GM08714 (cell line): ENCODE data around the gene FTSJ1.

Experiments used
- H3K4me3 ChIP-seq: fragments of 200-500 bp; sonication (Bioruptor generic); 2 replicates; pipeline ENCODE4 v1.5.1; 2014; ENCODE audit warnings: mild to moderate bottlenecking, low read length, inconsistent platforms
- ZNF274 ChIP-seq: IDR thresholded peaks from 2 replicates; pipeline ENCODE4 v1.6.1; 2012; ENCODE audit warnings: mild to moderate bottlenecking, low read depth, low read length

Gene FTSJ1

GRCh38 chrX:48498374-48498809 lies 22.4 kb downstream of the FTSJ1 start:
- no peak for TF ChIP-seq ZNF274
- no peak overlapping the region for H3K4me3 ChIP-seq

GRCh38 chrX:48504261-48504660 lies 28.3 kb downstream of the FTSJ1 start:
- no peak overlapping the region for H3K4me3 ChIP-seq
- no peak for TF ChIP-seq ZNF274

GRCh38 chrX:48505481-48505880 lies 29.5 kb downstream of the FTSJ1 start:
- no peak for TF ChIP-seq ZNF274
- H3K4me3 ChIP-seq = no peak overlapping the region

GRCh38 chrX:48507246-48507645 lies 31.2 kb downstream of the FTSJ1 start:
- no peak for TF ChIP-seq ZNF274
- H3K4me3 ChIP-seq = no peak overlapping the region

- H3K4me3 ChIP-seq = peak within 1 kb of the TSS; percentile 75
- no peak for TF ChIP-seq ZNF274
Measured at GRCh38 chrX:48508400-48509244, 32.6 kb downstream of the FTSJ1 start, which contains the start of gene PORCN. Gene PORCN, plus strand, starts transcription at chrX:48508992. Its CDS starts 829 bp downstream, at chrX:48509821.

- no peak for TF ChIP-seq ZNF274
- H3K4me3 ChIP-seq = peak overlapping the region; percentile 71; the same call in 1 of the 2 replicates
Measured at GRCh38 chrX:48509245-48509590, 33.2 kb downstream of the FTSJ1 start.

GRCh38 chrX:48509619-48510018 lies 33.6 kb downstream of the FTSJ1 start:
- no peak for TF ChIP-seq ZNF274
- H3K4me3 ChIP-seq = peak overlapping the region; percentile 71; the same call in 1 of the 2 replicates

GRCh38 chrX:48511560-48511959 lies 35.6 kb downstream of the FTSJ1 start:
- H3K4me3 ChIP-seq = no peak overlapping the region
- TF ChIP-seq ZNF274 = no peak

GRCh38 chrX:48512371-48512935 lies 36.5 kb downstream of the FTSJ1 start:
- no peak for TF ChIP-seq ZNF274
- H3K4me3 ChIP-seq = no peak overlapping the region

- no peak overlapping the region for H3K4me3 ChIP-seq
Measured at GRCh38 chrX:48513670-48514069, 37.7 kb downstream of the FTSJ1 start.

GRCh38 chrX:48514126-48514806 lies 38.3 kb downstream of the FTSJ1 start:
- no peak for TF ChIP-seq ZNF274
- H3K4me3 ChIP-seq = no peak overlapping the region

More at GRCh38 chrX:48513670-48514069, 37.7 kb downstream of the FTSJ1 start:
- no peak for TF ChIP-seq ZNF274

GRCh38 chrX:48514868-48515460 lies 39.0 kb downstream of the FTSJ1 start:
- no peak for TF ChIP-seq ZNF274
- no peak overlapping the region for H3K4me3 ChIP-seq

- H3K4me3 ChIP-seq = no peak overlapping the region
- no peak for TF ChIP-seq ZNF274
Measured at GRCh38 chrX:48515842-48516241, 39.8 kb downstream of the FTSJ1 start.

GRCh38 chrX:48516285-48516684 lies 40.3 kb downstream of the FTSJ1 start:
- no peak for TF ChIP-seq ZNF274
- H3K4me3 ChIP-seq = no peak overlapping the region
